MCF 10A (cell line): ENCODE results near the gene CPNE5. TPM values are rescaled to one million over a fixed set of nuclear protein-coding genes. Genes with fewer than 3 reads are reported as not detected.

Experiments used
- BruUV-seq: library from RNA; stranded (reverse); fragments of 400-500 nt; replicated peaks from 2 replicates; lab custom pipeline; 2021; lab: Mats Ljungman, UMichigan
- CTCF ChIA-PET: fragments of 300-600 bp; sonication (Branson Sonifier 250); formaldehyde crosslinking; extraction: SDS; loops from one replicate; lab custom pipeline; 2021; ENCODE audit warnings: antibody characterized with exemption, inconsistent platforms; lab: Yijun Ruan, JAX
- POLR2A ChIA-PET: fragments of 300-600, 350-650 bp; sonication (Branson Sonifier 250); formaldehyde crosslinking; extraction: SDS; loops from one replicate; lab custom pipeline; 2020; ENCODE audit warnings: antibody characterized with exemption, inconsistent platforms; lab: Yijun Ruan, JAX
- DNase-seq: peaks from one replicate; pipeline ENCODE4 v3.0.0-alpha.2; 2018; ENCODE audit not compliant: unreplicated experiment
- H3K27ac Mint-ChIP-seq: one replicate; pipeline ENCODE4 v1.8.0; 2022; ENCODE audit warnings: mild to moderate bottlenecking, low read depth, mixed read lengths; ENCODE audit not compliant: unreplicated experiment
- H3K27me3 Mint-ChIP-seq: one replicate; pipeline ENCODE4 v1.8.0; 2022; ENCODE audit warnings: mixed read lengths; ENCODE audit not compliant: insufficient read depth, unreplicated experiment
- H3K36me3 Mint-ChIP-seq: one replicate; pipeline ENCODE4 v1.8.0; 2022; ENCODE audit warnings: mild to moderate bottlenecking, moderate library complexity, mixed read lengths; ENCODE audit not compliant: insufficient read depth, unreplicated experiment
- H3K4me1 Mint-ChIP-seq: one replicate; pipeline ENCODE4 v1.8.0; 2022; ENCODE audit warnings: mixed read lengths; ENCODE audit not compliant: insufficient read depth, unreplicated experiment
- H3K4me3 Mint-ChIP-seq: one replicate; pipeline ENCODE4 v1.8.0; 2022; ENCODE audit warnings: mild to moderate bottlenecking, moderate library complexity, mixed read lengths; ENCODE audit not compliant: unreplicated experiment
- H3K9me3 Mint-ChIP-seq: one replicate; pipeline ENCODE4 v1.8.0; 2022; ENCODE audit warnings: mixed read lengths; ENCODE audit not compliant: unreplicated experiment
- CTCF ChIP-seq: fragments of 200-600 bp; IDR thresholded peaks from one replicate; pipeline ENCODE4 v1.8.0; 2022; ENCODE audit warnings: antibody characterized with exemption, mild to moderate bottlenecking; ENCODE audit not compliant: unreplicated experiment
- intact Hi-C: fragments of 100-400 bp; cut with micrococcal nuclease; formaldehyde crosslinking; loops from 2 replicates; pipeline ENCODE4 v1.14.1; 2022
- total RNA-seq: library from RNA; stranded (reverse); gene quantifications from 2 replicates; pipeline ENCODE4 v1.2.3, GENCODE V29; 2022

Gene CPNE5
- total RNA-seq, 1 experiment from 2014 or later, result not detected

DNA sequence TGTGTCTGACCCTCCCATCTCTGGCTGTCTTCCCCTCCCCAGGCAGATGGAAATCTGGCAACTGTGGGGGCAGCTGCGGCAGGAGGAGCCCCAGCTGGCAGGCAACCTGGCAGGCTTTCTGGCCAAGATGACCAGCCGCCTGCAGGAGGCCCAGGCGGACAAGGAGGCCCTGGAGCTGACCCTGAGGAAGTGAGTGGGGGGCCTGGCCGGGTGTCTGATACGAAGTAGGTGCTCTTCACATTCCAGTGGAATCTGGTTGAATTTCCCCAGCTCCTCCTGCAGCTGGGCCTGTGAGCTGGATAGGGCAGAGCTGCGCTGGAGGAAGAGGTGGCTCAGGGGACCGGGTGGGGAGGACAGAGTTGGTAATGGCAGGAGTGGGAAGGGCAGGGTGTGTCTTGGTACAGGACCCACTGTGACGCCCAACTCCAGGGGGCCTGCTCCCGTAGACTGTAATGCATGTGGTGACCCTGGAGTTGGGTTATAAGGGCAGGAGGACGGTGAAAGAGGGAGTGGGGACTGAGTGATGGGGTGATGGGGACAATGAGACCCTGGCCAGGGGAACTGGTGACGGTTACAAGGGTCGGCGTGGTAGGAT lies 121.9 kb downstream of the CPNE5 start:
- Mint-ChIP-seq H3K36me3 (no peaks in the 10 kb centered on the region), H3K9me3 (no peaks in the 10 kb centered on the region), H3K27me3 (no peaks in the 10 kb centered on the region), H3K4me3 (no peak overlapping the region), H3K4me1 (no peaks in the 10 kb centered on the region), H3K27ac (no peak overlapping the region)
- DNase-seq, result no peak
- BruUV-seq, result no TSS peak
- no peak for TF ChIP-seq CTCF
- CTCF ChIA-PET, result interaction anchor here (0.8 to 1.7 kb wide), 2 partner anchors 41 to 168 kb away, joined by 3 to 4 read pairs; partner anchors contain the start of gene C6orf89
- intact Hi-C loops, result no loop called here
- POLR2A ChIA-PET, result no interaction called here

- Mint-ChIP-seq H3K4me3 (no peak overlapping the region), H3K27me3 (no peaks in the 10 kb centered on the region), H3K9me3 (no peaks in the 10 kb centered on the region), H3K36me3 (no peaks in the 10 kb centered on the region), H3K27ac (no peak overlapping the region), H3K4me1 (peaks cover 4% of the 10 kb centered on the region)
- no peak for DNase-seq
- ChIA-PET CTCF (interaction anchor here (0.7 to 1.7 kb wide), 3 partner anchors 38 to 169 kb away, joined by 3 to 4 read pairs (median 3); partner anchors contain the start of gene C6orf89), POLR2A (interaction anchor here (0.6 kb wide), 1 partner anchor 10 kb away, joined by 3 read pairs; no protein-coding TSS in a partner anchor)
- intact Hi-C loops, result no loop called here
- no TSS peak for BruUV-seq
- no peak for TF ChIP-seq CTCF
Measured at GRCh38 chr6:36716476-36717093, 122.7 kb downstream of the CPNE5 start.

GRCh38 chr6:36715469-36715868 lies 123.8 kb downstream of the CPNE5 start:
- POLR2A ChIA-PET, result interaction anchor here (0.5 kb wide), 1 partner anchor 71 kb away, joined by 3 read pairs; no protein-coding TSS in a partner anchor

More at GRCh38 chr6:36715469-36715868, 123.8 kb downstream of the CPNE5 start:
- Mint-ChIP-seq H3K9me3 (no peaks in the 10 kb centered on the region), H3K27me3 (no peaks in the 10 kb centered on the region), H3K4me3 (no peak overlapping the region), H3K4me1 (peaks cover 5% of the 10 kb centered on the region), H3K36me3 (no peaks in the 10 kb centered on the region), H3K27ac (no peak overlapping the region)
- intact Hi-C loops, result no loop called here
- CTCF ChIA-PET, result no interaction called here
- BruUV-seq, result no TSS peak
- no peak for TF ChIP-seq CTCF
- no peak for DNase-seq
